ENCODE data around the gene DOP1A.

DNA sequence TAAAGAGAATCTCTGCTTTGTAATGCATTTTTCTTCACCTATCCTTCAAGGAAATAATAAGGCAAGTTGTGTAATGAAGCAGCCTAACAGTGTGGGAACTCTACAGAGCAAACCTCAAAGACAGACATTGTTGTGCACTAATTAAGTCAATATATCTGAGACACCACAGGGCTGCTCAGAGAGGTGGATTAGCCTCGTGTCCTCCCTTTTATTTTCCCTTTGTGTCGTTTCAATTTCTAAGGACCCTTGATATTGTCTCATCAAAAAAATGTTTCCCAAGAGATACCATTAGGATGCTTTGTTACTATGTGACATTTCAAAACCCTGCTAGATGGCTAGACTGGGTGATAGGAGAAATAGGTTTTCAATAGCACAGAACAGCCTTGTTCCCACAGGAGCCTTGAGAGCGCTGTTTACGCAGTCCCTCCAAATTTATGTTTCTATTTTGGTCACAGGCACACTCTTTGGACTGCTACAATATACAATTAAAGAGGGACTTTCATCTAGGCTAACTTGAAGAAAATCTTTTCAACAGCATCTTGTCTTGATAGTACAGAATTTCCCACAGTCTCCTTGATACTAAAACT is 24.9 kb upstream of the DOP1A start:
- TF ChIP-seq, protein P1, sequence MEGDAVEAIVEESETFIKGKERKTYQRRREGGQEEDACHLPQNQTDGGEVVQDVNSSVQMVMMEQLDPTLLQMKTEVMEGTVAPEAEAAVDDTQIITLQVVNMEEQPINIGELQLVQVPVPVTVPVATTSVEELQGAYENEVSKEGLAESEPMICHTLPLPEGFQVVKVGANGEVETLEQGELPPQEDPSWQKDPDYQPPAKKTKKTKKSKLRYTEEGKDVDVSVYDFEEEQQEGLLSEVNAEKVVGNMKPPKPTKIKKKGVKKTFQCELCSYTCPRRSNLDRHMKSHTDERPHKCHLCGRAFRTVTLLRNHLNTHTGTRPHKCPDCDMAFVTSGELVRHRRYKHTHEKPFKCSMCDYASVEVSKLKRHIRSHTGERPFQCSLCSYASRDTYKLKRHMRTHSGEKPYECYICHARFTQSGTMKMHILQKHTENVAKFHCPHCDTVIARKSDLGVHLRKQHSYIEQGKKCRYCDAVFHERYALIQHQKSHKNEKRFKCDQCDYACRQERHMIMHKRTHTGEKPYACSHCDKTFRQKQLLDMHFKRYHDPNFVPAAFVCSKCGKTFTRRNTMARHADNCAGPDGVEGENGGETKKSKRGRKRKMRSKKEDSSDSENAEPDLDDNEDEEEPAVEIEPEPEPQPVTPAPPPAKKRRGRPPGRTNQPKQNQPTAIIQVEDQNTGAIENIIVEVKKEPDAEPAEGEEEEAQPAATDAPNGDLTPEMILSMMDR (IDR thresholded peaks at IDR 0.05 in 8 of 11, conservative IDR thresholded peaks at IDR 0.05 in 3 of 11), result no peak
- no peak for TF ChIP-seq POLR2AphosphoS5 (IDR thresholded peaks at IDR 0.05)
- TF ChIP-seq POLR2A (IDR thresholded peaks at IDR 0.05), result no peak
